Measurements from ENCODE around the gene MYL6B.
A peak's percentile ranks its signal among the peaks of the same experiment; 100 is the strongest.

DNA sequence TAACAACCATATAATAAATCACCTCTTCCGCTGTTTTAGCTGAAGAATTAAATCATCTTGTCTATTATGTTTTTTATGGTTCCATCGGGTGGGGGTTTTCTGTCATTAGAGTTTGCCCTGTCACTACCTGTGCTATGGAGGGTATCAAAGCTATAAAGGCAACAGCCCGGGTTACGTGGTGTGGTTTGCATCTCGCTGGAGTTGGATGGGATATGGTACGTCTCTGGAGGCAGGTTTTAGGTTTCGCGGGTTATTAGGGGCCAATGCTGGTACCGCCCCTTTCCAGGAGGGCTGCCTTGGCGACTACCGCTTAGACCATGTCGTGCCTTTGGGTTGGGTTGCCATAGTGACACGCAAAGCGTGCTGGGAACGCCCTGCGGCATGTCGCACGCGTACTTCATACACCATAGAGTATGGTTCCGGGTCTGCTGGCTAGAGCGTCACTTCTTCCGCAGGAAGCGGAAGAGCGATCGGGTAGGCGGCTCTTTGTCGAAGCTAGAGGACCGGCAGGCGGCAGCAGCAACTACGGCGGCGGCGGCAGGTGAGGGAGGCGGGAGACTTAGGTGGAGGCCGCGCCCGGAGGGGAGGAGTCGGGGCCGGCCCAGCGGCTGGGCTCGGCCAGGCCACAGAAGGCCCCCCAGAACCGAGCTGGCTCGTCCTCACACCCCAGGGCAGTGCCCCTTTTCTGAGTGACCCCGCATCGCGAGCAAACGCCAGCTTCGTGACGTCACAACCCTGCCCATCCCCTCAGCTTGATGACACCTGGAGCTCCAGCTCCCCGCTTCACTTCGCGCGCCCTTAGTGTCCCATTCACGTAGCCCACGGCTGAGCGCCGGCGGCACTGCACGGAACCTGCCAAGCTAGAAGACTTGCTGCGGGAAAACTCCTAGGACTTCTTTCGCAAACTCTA, 34.4 kb upstream of the MYL6B start, which contains the start of gene ZC3H10:
- TF ChIP-seq CTCF (IDR thresholded peaks at IDR 0.05) (peak; percentile 22 to 61 (median 60)), POLR2A (IDR thresholded peaks at IDR 0.05) (peak; percentile 90)

Measured in right lobe of liver (tissue), 4 donors.